Stimulated activated CD8-positive, alpha-beta memory T cell treated with anti-CD3 and anti-CD28 coated beads, Interleukin-4, amount 100 ng/mL, for 48 hours (primary cell): ENCODE measurements around the gene ARHGAP32.

Source experiments
- DNase-seq: peaks from one replicate; pipeline ENCODE4 v3.0.0-alpha.2; 2020

ARHGAP32 gene

DNA sequence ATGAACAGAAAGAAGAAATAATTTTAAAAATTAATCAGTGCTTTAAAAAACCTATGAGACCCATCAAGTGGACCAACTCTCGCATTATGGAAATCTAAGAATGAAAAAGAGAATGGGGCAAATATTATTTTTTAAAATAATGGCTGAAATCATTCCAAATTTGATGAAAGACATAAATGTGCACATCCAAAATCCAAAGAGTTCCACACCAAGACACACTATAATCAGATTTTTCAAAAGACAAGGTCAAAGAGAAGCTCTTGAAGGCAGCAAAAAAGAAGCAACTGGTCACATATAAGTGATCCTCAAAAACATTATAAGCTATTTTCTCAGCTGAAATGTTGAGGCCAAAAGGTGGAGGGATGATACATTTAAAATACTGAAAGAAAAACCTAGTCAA lies 85.3 kb downstream of the ARHGAP32 start:
- DNase-seq, result no peak

DNA sequence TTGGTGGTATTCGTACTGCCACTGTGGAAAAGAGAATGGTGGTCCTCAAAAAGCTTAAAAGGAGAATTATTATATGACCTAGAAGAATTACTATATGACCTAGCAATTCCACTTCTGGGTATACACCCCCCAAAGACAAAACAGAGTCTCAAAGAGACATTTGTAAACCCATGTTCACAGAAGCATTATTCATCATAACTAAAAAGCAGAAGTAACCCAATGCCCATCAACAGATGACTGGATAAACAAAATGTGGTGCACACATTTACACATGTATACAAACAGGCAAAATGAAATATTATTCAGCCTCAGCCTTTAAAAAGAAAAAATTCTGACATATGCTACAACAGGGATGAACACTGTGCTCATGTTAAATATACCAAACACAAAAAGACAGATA lies 89.4 kb downstream of the ARHGAP32 start:
- no peak for DNase-seq

DNA sequence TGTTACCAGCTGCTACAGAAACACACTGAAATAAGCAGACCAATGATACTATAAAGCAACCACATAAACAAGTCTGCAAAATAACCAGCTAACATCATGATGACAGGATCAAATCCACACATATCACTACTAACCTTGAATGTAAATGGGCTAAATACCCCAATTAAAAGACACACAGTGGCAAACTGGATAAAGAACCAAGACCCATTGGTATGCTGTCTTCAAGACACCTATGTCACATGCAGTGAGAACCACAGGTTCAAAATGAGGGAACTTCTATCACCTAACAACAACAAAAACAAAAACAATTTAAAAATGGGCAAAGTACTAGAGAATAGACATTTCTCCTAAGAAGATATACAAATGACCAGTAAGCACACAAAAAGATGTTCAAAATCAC lies 89.9 kb downstream of the ARHGAP32 start:
- DNase-seq, result no peak

DNA sequence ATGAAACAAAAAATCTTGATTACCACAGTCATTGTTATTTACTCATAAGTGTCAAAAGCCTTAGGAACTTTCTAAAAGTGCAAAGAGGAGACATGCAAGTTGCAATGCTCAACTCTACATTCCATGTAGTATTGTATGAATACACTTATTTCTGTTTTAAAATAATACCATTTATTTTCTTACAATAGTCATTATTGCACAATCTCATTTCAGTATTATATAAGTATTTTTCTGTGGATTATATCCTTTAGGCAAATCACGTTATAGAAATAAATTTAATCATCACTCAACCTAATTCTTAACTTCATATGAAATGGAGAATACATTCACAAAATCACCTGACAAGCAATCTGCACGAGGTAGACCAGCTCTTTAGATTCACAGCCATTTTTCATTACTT lies 98.8 kb downstream of the ARHGAP32 start:
- DNase-seq, result no peak

DNA sequence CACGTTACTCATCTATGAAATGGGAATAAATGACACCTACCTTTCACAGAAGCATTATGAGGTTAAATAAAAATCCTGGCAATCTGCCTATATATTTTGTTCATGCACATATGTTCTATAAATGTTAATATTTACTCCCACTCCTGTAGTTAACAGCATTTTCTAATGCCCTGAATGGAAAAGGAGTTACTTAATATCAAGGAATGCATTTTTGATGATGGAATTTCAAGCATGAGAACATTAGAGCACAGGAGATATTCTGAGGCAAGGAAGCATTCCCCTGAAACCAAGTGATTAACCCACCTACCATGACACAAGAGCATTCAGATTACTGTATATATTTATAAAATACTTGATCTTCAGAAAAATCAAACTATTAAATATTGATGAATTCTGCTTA lies 102.1 kb downstream of the ARHGAP32 start:
- DNase-seq, result no peak

- DNase-seq, result no peak
Measured at GRCh38 chr11:129089279-129089678, 102.8 kb downstream of the ARHGAP32 start.

- DNase-seq, result no peak
Measured at GRCh38 chr11:129086976-129087375, 105.1 kb downstream of the ARHGAP32 start.

DNA sequence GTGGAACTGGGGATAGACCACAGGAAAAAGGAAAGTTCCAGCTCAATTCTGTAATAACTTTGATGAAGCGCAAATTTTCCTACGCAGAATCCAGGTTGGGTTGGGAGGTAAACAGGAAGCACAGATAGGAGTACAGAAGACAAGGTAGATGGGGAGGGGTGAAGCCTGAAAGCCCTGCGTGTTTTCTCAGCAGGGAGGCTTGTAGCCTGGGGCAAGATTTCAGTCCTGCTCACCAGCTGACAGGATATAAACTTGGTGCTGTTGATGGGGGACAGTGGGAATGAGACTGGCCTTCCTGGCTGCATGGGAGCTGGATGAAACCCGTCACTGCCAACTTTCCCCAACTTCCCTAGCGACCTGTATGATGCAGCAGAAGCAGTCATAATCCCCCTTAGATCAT lies 114.9 kb downstream of the ARHGAP32 start:
- no peak for DNase-seq

GRCh38 chr11:129075757-129076156 lies 116.4 kb downstream of the ARHGAP32 start:
- DNase-seq, result no peak

- no peak for DNase-seq
Measured at GRCh38 chr11:129067454-129067853, 124.7 kb downstream of the ARHGAP32 start.

DNA sequence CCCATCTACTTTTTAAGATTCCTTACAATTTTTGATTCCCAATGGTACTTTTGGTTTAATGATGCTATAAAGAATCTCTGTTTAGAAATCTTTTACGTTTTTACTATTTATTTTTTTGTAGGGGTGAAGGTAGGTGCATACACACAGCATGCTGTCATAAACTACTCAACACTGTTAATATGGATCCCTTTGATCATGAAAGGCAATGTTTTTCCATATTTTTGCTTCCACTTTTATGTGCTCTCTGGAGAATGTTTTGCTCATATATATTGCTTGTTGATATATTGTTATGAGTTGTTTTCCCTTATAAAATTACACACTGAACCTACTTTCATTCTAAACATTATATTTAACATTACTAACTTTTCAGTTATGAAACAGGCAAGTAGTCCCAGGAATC lies 125.9 kb downstream of the ARHGAP32 start:
- no peak for DNase-seq

GRCh38 chr11:129063118-129063517 lies 129.0 kb downstream of the ARHGAP32 start:
- no peak for DNase-seq

DNA sequence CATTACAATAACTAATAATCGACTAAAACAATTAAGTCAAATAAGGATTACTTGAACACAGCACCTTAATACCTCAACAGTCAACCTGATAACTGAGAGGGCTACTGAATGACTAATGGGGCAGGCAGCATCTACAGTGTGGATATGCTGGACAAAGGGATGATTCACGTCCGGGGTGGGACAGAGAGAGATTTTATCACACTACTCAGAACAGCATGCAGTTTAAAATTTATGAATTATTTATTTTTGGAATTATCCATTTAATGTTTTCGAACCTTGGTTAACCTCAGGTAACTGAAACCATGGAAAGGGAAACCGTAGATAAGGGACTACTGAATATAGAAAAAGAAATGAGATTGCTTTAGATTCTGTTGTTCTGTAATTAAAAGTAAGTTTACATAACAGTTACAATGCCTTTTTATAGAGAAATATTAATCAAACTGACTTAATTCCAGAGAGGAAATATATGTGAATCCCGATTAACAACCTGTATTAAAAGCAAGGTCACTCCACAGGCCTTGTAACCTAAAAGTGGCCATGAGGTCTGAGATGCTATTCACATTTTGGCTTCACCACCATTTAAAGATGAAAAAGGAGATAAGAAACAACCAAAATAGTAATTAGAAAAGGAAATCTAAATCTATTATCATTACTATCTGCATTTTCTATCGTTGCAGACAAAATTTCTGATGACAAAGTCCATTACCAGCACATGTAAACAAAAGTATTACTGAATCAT lies 130.5 kb downstream of the ARHGAP32 start:
- no peak for DNase-seq

DNA sequence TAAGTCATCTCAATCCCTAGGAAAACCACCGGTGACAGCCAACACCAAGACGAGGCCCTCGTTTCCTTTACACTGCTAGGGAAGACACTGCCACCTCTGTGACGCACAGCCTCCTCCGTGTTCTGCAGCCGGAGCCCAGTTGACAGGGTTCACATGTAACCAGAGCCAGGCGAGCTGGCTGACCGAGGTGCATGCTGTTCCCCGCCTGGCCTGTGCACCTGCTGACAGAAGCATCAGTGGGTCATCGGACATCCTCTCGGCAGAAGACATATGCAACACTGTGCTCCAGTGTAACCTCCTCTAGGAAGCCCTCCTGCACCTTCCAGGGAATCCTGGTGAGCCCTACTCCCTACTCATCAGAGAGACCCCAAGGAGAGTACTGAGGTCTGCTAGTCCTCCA lies 135.2 kb downstream of the ARHGAP32 start:
- no peak for DNase-seq

- no peak for DNase-seq
Measured at GRCh38 chr11:129055196-129055595, 136.9 kb downstream of the ARHGAP32 start.

GRCh38 chr11:129048911-129049310 lies 143.2 kb downstream of the ARHGAP32 start:
- no peak for DNase-seq

GRCh38 chr11:129045150-129045549 lies 147.0 kb downstream of the ARHGAP32 start:
- no peak for DNase-seq

GRCh38 chr11:129042503-129042902 lies 149.6 kb downstream of the ARHGAP32 start:
- no peak for DNase-seq

DNA sequence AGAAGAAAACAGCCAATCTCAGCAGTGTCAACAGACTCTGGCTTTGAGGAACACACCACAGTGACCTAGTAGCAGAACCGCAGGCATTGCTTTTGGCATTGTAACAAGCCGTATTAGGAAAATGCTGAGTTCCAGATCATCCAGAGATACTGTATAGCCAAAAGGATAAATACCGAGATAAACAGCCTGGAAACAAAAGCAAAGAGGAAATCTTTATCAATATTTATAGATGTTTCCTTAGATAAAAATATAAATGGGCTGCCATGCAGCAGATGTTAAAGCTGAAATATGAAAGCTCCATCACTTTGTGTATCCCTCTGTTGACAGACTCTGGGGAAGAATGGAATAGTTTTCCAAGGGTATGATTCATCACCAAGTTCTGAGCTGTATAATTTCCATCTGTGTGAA lies 150.5 kb downstream of the ARHGAP32 start:
- DNase-seq, result no peak

- no peak for DNase-seq
Measured at GRCh38 chr11:129040934-129041333, 151.2 kb downstream of the ARHGAP32 start.

GRCh38 chr11:129035244-129035643 lies 156.9 kb downstream of the ARHGAP32 start:
- DNase-seq, result no peak

- no peak for DNase-seq
Measured at GRCh38 chr11:129034001-129034400, 158.1 kb downstream of the ARHGAP32 start.

DNA sequence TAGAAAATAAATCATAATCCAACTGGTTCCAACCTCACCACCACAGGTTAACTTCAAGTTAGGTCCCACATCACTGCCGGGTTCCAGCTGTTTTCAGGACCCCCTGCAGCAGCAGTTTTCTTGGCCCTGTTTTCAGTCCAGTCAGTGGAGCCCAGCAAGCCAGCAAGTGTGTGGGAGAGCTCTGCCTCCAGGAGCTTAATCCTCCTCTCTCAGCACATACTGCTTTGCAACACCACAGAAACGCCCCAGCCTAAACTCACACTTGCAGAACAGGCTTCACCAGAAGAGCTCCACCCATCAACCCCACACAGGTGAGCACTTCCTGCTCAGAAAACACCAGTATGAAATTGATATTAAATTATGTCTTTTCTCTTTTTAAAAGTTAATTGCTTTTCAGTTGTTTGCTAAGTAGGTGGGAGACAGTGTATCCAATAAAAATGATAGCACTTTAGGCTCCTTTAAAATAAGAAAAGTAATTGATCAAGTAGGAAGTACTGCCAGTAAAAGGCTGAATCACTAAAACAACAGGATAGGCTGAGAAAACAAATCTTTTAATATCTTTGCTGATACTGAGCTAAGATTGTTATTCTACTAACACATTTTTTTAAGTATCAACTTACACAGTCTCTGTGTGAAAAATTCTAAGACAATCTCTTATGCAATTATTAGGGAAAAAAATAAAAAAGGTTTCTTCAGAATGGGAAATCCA lies 168.0 kb downstream of the ARHGAP32 start:
- DNase-seq, result no peak

GRCh38 chr11:129021295-129021694 lies 170.8 kb downstream of the ARHGAP32 start:
- DNase-seq, result no peak

DNA sequence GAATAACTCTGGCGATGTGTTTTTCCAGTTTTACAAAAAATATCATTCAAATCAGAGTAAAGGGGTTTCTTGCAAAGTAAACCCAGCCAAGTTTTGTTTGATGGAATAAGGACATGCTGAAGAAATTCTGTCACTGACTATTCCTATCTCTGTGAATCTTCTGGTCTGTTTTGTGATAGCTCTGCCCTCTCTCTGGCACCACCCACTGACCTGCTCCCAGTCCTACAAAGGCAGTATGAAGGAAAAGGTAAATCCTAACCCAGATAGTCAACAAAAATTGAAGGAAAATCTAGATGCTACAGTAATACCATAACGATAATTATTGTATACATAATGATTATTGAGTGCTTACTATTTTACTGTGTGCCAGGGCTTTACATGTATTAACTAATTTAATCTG lies 173.1 kb downstream of the ARHGAP32 start:
- DNase-seq, result no peak
